Brain microvascular endothelial cell (primary cell): Measurements from ENCODE around the gene TTLL1.

Source experiments
- DNase-seq: peaks from one replicate; pipeline ENCODE4 v3.0.0-alpha.2; 2020
- H3K27ac ChIP-seq: fragments of 250-450 bp; sonication (Bioruptor Pico); 2 replicates; pipeline ENCODE4 v1.5.1; 2020; ENCODE audit warnings: mild to moderate bottlenecking, moderate library complexity
- H3K27me3 ChIP-seq: fragments of 250-450 bp; sonication (Bioruptor Pico); replicated peaks from 2 replicates; pipeline ENCODE4 v1.5.1; 2020; ENCODE audit warnings: mild to moderate bottlenecking
- H3K36me3 ChIP-seq: fragments of 250-450 bp; sonication (Bioruptor Pico); replicated peaks from 2 replicates; pipeline ENCODE4 v1.5.1; 2020; ENCODE audit warnings: mild to moderate bottlenecking
- H3K4me3 ChIP-seq: 2 replicates; pipeline ENCODE4 v1.5.1; 2011; ENCODE audit warnings: low read depth, mild to moderate bottlenecking, control low read depth, low read length, moderate library complexity
- in situ Hi-C: cut with HindIII; loops from 2 replicates; pipeline ENCODE4 v1.10.0; 2017; ENCODE audit warnings: low sequenced_read_pairs, low pct_ligation_motif_present
- TF ChIP-seq, protein P1 (sequence below): IDR thresholded peaks from 2 replicates; pipeline ENCODE4 v1.5.1; 2011; ENCODE audit warnings: low read depth, mild to moderate bottlenecking, moderate library complexity, low read length, control low read depth, inconsistent platforms; ENCODE audit errors: missing control alignments

TTLL1 gene

DNA sequence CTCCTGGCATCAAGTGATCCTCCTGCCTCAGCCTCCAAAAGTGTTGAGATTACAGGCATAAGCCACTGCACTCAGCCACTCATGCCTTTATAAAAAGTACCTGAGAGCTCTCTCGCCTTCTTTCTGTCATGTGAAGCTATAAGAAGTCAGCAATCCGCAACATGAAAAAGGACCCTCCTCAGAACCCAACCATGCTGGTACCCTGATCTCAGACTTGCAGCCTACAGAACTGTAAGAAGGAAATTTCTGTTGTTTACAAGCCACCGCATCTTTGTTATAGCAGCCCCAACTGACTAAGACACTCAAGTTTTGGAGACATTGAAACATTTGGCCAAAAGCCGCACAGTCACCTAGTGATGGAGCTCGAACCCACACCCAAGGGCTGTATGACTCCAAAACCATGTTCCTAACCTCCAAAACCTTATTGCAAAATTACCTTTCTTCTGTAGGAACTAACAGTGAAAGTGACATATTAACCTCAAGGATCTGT lies 83.1 kb downstream of the TTLL1 start:
- no peak for DNase-seq
- no peaks in the 10 kb centered on the region for H3K27me3 ChIP-seq
- TF ChIP-seq, protein P1, sequence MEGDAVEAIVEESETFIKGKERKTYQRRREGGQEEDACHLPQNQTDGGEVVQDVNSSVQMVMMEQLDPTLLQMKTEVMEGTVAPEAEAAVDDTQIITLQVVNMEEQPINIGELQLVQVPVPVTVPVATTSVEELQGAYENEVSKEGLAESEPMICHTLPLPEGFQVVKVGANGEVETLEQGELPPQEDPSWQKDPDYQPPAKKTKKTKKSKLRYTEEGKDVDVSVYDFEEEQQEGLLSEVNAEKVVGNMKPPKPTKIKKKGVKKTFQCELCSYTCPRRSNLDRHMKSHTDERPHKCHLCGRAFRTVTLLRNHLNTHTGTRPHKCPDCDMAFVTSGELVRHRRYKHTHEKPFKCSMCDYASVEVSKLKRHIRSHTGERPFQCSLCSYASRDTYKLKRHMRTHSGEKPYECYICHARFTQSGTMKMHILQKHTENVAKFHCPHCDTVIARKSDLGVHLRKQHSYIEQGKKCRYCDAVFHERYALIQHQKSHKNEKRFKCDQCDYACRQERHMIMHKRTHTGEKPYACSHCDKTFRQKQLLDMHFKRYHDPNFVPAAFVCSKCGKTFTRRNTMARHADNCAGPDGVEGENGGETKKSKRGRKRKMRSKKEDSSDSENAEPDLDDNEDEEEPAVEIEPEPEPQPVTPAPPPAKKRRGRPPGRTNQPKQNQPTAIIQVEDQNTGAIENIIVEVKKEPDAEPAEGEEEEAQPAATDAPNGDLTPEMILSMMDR = no peak

DNA sequence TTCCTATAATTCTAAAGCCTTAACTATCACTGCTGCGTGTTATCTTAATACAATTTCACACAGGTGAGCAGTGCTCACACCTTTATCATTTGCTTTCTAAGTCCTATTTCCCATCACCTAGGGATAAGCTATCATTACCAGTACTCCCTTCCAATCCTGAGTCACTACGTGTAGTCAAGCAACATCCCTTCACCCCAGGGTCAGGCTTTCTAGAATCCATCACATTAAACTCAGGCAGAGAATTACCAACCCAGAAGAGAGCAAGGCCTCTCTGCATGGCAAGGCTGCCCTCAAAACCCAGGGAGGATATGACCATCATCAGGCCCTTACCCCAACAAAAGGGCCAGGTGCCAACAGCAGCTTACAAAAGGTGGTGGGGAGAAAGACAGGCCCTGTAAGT lies 84.1 kb downstream of the TTLL1 start:
- in situ Hi-C loops = no loop called here
- no peak for DNase-seq
- no peaks in the 10 kb centered on the region for H3K36me3 ChIP-seq
- H3K27me3 ChIP-seq = no peaks in the 10 kb centered on the region
- no peak overlapping the region for H3K27ac ChIP-seq
- H3K4me3 ChIP-seq = no peak overlapping the region
- TF ChIP-seq, protein P1 = no peak

More for the DNA sequence above, 83.1 kb downstream of the TTLL1 start:
- Histone ChIP-seq H3K36me3 (no peaks in the 10 kb centered on the region), H3K27ac (no peak overlapping the region), H3K4me3 (no peak overlapping the region)
- in situ Hi-C loops = no loop called here

DNA sequence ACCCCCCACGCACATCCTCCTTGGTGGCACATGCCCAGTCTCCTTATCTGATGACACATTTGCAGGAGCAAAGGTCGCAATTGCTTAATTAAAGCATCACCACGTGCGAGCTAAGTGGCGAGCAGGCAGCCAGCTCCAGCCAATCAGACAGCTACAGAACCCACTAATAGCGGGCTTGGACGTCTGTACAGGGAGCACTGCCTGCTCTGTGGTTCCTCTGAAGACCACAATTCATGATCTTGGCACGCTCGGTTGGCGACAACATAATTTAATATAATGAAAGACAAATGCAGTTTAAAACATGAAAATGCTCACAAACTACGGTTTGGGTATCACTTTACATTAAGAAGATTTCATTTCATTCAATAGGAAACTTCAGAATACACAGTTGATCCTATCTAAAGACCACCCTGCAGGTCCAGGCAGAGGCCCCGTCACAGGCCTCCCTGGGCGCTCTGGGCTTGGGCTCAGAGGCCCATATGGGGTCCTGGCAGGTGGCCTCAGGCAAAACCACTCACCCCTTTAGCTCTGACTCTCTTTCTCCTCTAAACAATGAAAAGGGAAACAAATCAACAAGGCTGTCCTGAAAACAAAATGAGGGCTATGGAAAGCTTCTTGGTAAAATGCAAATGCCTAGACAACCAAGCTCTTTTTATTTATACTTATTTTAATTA lies 84.7 kb downstream of the TTLL1 start:
- Histone ChIP-seq H3K4me3 (no peak overlapping the region), H3K36me3 (no peaks in the 10 kb centered on the region), H3K27me3 (no peaks in the 10 kb centered on the region), H3K27ac (no peak overlapping the region)
- no peak for DNase-seq
- TF ChIP-seq, protein P1 = no peak
- in situ Hi-C loops = no loop called here

DNA sequence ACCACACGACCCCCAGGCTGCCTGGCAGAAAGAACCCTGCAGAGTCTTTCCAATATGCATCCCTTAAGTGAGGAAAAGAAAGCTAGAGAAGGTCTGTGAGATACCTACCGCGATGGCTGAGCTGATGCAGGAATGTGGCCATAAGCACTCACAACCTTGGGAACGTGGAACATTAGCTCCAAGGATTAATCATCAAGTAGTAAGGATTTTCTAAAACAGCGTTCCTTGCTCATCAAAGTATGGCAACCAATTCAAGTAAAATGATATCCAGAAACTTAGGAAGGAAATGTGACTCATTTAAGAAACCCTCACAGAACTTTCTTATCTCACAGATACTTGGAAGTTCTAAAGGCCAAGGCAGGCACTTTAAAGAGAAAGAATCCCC lies 87.0 kb downstream of the TTLL1 start:
- Histone ChIP-seq H3K27me3 (no peaks in the 10 kb centered on the region), H3K27ac (peak overlapping the region; percentile 71), H3K36me3 (no peaks in the 10 kb centered on the region), H3K4me3 (peak overlapping the region; percentile 23)
- in situ Hi-C loops = no loop called here
- TF ChIP-seq, protein P1 = no peak
- peak; percentile 58 for DNase-seq

DNA sequence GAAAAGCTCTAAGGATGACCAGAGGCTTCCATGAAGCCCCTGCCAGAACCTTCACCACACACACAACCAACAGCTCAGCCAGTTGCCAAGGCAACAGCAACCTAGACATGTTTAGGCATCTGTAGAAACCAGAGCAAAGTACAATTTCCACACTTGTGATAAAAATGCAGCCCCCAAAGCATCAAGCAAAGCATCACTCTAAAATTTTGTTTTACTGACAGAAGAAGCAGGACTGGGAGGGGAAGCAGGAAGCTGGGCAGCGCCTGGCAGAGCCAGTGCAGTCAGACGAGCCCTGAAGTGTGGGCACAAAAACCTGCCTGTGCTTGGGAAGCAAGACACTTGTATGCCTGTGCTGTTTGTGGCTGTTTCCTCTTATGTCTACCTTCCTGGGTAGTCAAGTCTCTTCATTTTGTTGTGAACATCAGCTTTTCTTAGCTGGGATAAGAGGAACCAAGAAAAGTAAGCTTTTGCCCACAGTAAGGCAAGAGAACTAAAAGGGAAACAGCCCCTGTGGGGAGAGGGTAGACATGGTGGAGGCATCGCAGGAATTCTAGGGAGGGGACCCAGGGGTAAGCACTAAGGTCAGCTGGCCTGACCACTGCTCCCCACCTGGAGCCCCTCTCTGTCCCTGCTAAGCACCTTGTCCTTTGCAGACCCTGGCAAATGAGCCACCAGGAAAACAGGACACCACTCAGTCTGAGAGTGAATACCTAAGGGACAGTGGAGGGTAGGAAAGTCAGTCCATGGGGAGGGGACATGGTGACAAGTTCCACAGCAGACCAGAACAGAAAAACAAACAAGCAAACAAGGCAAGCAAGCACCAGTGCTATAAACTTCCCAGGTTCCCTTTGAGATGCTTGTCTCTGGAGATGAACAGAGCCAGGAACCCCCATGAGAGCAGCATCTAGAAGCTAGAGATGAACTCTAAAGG lies 87.7 kb downstream of the TTLL1 start:
- peak; percentile 49 for DNase-seq
- Histone ChIP-seq H3K27ac (peak overlapping the region; percentile 71), H3K27me3 (no peaks in the 10 kb centered on the region), H3K4me3 (peak overlapping the region; percentile 23), H3K36me3 (no peaks in the 10 kb centered on the region)
- in situ Hi-C loops = no loop called here
- TF ChIP-seq, protein P1 = no peak
